HG03139 (cell line): ENCODE data around the gene ZNF555.

Source experiments
- ATAC-seq: cut with Tn5 transposase; IDR thresholded peaks from one replicate; pipeline ENCODE4 v1.9.1; 2021; ENCODE audit not compliant: unreplicated experiment

ZNF555 gene

DNA sequence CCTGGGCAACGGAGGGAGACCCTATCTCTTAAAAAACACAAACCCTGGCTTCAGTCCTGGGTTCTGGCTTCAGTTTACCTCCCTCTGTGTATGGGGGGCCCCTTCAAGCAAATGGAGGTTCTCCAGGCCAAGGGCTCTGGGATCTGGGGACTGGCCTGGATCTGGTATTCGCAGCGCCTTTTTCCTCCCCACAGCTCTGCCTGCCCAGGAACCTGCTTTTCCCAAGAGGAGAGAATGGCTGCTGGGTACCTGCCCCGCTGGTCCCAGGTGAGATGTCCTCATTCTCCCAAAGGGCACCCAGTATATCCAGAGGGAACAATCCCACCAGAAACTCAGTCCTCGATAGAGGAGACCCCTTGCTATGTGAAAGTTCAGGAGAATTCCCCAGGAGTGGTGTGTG lies 18.4 kb upstream of the ZNF555 start:
- no peak for ATAC-seq

DNA sequence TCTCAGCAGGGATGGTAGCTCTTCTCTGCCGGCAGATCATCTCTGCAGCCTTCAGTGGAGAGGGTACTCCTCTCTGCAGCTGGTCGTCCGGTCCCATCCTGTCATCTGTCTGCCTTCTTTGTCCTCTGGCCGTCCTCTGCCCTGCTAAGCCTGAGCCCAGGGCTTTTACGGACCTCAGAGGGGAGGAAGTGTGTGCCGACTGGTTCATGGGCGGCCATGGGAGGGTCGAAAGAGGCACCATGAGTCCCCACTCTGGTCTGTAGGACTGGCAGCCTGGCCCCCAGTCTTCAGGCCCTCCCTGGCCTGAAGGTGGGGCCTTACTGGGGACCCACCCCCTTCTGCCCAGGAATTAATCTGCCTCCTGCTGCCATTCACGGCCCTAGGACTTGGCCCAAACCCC lies 17.6 kb upstream of the ZNF555 start:
- no peak for ATAC-seq

DNA sequence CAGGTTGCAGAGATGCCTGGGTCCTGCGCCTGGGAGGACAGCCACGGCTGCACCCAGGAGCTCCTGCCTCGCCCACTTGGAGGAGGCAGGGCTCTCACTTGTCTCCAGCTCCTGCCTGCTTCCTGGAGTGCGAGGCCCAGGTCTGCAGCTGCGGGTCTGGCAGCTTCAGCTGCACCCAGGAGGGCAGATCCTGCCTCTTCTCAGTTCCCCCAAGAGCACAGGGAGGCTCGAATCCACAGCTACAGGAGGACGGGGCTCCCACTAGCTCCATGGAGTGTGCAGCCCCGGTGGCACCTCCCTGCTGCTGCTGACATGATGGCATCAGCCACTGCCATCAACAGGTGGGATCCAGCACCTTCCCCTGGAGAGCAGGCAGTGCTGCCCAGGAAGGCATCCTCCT lies 17.1 kb upstream of the ZNF555 start:
- ATAC-seq = no peak

DNA sequence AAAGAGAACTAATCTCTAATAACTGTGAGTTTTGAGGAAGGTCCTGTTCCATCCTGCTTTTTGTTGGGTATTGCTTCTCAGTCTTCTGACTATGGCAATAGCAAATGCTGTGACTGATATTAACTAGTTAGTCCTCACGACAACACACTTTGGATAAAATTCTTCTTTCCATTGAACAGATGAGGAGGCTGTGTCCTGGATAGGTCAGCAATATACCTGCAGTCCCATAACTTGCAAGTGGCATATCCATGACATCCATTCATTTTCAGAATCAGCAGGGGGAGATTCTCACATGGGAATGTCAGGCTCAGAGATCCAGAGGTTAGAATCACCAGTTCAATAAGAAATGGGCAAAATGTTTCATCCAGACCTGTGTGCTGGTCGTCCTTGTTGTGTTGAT lies 14.3 kb upstream of the ZNF555 start:
- ATAC-seq = no peak

DNA sequence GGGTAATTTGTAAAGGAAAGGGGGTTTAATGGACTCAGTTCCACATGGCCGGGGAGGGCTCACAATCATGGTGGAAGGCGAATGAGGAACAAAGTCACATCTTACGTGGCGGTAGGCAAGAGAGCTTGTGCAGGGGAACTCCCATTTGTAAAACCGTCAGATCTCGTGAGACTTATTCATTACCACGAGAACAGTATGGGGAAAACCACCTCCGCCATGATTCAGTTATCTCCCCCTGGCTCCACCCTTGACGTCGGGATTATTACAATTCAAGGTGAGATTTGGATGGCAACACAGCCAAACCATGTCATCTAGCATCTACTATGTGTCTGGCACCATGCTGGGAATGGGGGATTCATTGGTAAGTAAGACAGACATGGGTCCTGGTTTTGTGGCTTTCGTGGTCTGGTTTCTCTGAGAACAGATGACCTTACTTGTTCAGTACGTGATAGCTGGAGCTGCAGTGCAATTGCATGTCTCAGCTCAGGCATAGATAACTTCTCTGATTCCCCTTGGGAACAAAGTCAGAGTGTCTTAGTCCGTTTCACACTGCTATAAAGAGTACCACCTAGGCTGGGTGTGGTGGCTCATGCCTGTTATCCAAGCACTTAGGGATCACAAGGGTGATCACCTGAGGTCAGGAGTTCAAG lies 13.3 kb upstream of the ZNF555 start:
- ATAC-seq = no peak

DNA sequence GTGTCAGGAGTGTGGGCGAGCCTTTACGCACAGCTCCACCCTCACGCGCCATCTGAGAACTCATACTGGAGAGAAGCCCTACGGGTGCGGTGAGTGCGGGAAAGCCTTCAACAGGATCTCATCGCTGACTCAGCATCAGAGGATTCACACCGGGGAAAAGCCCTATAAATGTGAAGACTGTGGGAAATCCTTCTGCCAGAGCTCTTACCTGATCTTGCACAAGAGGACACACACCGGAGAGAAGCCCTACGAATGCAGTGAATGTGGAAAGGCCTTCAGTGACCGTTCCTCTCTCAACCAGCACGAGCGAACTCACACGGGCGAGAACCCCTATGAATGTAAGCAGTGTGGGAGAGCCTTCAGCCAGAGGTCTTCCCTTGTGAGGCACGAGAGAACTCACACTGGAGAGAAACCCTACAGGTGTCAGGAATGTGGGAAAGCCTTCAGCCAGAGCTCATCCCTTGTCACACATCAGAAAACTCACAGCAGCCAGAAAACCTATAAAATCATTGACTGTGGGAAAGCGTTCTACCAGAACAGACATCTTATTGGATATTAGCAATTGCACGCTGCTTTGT lies 6.9 kb upstream of the ZNF555 start:
- no peak for ATAC-seq

DNA sequence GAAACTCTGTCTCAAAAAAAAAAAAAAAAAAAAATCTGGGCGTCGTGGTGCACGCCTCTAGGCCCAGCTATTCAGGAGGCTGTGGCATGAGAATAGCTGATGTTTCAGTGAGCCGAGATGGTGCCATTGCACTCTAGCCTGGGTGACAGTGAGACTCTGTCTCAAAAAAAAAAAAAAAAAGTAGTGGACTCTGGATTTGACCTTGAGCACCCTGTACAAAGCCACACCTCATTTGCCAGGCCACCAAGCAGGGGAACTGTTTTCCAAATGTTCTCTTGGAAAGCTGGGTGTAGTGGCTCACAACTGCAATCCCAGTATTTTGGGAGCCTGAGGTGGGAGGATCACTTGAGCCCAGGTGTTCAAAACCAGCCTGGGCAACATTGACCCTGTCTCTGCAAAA lies 3.8 kb upstream of the ZNF555 start:
- ATAC-seq = no peak

DNA sequence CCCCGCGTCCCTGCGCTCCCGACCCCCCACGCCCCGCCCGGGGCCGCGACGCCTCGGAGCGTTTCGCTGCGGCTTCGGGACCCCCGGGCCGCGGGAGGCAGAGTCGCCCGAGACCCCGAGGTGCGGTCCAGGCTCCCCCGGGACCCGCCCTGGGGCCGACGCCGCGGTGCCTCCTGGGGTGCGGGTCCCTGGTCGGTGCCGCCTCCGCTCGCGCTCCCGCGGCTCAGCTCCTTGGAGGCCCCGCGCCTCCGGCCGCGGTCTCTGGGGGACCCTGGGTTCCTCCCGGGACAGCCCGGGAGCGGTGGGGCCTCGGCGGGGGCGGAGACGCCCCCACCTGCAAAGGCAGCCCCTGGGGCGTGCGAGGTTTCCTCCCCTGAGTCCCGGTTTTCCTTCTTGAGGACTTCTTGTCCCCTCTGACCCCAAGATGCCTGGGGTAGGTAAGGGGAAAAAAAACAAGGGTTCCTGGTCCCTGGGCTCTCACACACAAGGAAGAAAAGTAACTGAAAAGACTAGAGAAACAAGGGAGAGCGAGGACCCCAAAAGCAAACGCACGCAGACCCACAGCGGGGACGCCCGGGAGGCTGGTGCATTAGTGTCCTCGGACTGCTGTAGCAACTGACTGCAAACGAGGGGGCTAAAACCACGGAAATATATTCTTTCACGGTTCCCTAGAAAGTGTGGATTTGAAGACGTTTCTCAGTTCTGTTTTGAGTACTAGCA lies 740 bp downstream of the ZNF555 start:
- ATAC-seq = no peak

DNA sequence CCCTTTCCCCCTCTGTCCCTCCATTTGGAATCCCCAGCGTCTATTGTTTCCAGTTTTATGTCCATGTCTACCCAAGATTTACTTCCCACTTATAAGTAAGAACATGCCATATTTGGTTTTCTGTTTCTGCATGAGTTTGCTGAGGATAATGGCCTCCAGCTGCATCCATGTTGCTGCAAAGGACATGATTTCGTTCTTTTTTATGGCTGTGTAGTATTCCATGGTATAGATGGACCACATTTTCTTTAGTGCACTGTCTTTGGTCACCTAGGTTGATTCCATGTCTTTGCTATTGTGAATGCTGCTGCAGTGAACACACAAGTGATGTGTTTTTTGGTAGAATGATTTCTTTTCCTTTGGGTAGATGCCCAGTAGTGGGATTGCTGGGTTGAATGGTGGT lies 3.8 kb downstream of the ZNF555 start:
- no peak for ATAC-seq

DNA sequence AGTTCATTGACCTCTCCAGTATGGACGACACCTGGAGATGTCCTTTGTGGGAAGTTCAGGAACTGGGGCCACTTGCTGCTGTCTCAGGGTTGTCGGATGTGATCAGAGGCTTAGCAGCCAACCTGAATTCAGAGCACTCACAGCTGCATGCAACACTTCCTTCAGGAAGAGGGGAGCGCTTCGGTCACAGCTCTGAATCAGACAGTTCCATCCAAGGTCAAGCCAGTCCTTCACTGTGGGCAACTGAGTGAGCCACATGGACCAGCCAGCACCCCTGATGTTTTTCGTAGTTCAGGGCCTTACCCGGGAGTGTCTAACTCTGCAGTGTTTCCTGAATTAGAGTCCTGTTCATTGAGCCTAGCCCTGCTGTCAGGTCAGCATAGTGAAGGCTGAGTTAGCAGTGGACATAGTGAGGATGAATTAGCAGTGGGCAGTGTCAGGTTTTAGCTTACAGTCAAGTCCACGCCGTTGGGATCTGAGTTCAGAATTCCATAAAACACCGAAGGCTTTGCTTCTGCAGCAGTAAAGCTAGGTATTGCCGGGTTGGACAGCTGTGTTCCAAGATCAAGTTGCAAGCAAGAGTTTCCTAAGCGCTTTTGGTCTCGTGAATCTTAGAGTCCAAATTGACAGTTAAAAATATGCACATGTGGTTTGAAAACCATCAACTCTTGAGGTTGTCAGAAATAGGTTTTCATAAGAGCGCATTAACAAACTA lies 5.1 kb downstream of the ZNF555 start:
- ATAC-seq = no peak

DNA sequence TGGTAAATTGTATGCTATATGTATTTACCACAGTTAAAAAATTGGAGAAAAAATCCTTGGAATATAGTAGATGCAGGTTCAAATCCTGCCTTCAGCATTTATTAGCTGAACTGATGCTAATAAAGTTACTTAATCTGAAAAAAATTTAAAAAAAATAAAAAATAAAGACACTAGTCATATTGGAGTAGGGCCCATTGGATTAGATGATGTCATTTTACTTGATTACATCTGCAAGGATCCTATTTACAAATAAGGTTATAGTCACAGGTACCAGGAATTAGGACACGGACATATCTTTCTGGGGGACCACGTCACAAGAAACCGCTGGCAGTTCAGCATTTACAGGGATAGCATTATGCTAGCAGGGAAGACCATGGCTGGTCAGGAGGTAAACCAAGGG lies 6.2 kb downstream of the ZNF555 start:
- ATAC-seq = no peak

DNA sequence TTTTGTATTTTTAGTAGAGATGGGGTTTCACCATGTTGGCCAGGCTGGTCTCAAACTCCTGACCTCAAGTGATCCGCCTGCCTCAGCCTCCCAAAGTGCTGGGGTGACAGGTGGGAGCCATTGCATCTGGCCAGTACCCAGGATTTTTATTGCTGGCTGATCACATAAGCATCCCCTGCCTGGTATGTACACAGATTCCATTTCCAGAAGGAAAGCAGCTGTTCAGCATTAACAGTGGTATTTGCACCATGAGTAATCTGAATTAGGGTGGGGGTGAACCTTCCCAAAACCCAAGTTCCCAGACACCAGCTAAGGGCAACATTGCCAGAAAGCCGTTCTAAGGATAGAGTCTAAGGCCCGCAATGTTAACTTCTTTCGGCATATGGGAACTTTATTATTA lies 7.3 kb downstream of the ZNF555 start:
- no peak for ATAC-seq

DNA sequence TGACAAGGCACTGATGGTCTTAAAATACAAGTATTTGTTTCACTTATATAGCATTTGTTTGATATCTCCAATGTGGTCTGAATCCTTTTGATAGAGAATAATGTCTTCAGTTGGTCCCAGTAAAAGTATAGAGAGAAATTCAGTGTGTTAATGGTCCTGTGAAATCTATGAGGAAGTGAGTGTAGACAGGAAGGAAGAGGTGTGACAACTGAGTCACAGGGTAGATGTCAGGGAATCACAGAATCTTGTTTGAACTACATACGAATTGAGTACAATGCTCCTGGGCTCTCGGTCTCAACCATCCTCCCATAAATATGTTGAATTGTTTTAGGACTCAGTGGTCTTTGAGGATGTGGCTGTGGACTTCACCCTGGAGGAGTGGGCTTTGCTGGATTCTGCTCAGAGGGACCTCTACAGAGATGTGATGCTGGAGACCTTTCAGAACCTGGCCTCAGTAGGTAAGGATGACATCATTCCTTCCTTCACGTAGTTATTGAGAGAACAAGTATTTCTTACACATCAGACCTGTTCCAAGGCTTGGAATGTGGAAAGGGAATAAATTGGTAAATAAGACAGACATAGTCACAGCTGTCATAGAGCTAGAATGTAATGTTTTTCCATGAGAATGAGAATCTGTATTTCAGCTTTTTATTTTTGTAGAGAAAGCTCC lies 9.1 kb downstream of the ZNF555 start:
- ATAC-seq = no peak

DNA sequence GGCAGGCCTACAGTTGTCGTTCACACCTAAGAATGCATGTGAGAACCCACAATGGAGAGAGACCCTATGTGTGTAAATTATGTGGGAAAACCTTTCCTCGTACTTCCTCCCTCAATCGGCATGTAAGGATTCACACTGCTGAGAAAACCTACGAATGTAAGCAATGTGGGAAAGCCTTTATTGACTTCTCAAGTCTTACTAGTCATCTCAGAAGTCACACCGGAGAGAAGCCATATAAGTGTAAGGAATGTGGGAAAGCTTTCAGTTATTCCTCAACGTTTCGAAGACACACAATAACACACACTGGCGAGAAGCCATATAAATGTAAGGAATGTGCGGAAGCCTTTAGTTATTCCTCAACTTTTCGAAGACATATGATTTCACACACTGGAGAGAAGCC lies 11.3 kb downstream of the ZNF555 start:
- ATAC-seq = no peak

DNA sequence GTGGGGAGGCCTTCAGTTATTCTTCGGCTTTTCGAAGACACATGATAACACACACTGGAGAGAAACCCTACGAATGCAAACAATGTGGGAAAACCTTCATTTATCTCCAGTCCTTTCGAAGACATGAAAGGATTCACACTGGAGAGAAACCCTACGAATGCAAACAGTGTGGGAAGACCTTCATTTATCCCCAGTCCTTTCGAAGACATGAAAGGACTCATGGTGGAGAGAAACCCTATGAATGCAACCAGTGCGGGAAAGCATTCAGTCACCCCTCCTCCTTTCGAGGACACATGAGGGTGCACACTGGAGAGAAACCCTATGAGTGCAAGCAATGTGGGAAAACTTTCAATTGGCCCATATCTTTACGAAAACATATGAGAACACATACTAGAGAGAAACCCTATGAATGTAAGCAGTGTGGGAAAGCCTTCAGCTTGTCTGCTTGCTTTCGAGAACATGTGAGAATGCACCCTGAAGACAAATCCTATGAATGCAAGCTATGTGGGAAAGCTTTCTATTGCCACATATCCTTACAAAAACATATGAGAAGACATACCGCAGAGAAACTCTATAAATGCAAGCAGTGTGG lies 11.8 kb downstream of the ZNF555 start:
- no peak for ATAC-seq

DNA sequence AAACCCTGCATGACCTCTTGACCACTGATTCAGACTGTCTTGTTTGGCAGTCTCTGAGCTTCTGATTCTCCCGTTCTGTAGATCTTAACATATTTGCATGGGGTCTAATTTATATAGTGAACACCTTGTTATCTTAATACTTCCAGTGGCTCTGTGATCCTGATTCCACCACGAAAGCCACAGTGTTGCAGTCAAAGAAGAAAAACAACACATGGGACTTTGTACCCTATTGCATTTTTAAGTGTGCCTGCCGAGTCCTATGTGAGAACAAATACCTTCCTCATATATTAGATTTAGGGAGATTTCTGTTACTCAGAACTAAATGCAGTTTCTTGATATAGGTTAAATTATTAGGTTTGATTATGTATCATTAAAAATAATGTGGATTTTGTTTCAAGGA lies 13.6 kb downstream of the ZNF555 start:
- ATAC-seq = no peak

DNA sequence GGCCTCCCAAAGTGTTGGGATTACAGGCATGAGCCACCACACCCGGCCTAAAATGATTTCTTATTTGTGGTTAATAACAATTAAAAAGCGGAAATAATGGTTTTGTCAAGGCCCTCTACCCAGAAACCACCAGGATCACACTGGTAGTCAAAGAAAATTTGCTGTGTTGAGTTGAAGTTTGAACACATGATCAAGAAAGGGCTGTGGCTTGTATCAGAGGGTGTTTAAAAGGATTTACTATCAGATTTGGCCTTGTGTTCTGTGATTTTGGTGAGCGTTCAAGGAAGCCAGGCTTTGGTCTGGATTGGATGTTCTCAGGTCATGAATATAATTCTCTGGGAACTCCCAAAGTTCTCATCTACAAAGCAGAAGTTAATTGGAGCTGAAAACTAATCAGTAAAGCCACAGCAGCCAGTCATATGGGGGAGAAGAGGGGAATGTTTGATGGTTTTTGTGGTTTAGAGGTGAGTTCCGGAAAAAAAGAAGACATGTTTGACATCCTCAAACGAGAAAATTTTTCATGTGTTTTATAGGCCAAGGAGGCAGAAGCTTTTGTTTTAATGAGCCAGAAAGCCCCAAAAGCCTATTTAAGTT lies 15.3 kb downstream of the ZNF555 start:
- no peak for ATAC-seq

DNA sequence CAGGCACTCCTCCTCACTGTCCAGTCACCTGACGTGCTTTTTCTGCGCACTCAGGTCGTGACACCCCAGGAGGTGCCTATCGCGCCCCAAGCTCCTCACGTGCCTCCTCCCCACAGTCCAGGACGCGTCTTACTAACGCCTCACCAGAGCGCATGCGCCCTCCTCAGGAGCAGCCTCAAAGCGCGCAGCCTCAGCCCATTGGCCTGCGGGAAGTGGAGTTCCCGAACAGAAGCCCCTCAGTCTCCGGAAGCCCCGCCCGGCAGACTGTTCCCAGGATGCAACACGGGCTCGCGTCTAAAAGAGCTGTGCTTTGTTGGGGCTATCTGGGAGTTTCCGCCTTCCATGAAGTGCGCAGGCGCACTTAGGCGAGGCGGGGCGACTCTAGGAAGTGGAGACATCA lies 17.6 kb downstream of the ZNF555 start:
- no peak for ATAC-seq

DNA sequence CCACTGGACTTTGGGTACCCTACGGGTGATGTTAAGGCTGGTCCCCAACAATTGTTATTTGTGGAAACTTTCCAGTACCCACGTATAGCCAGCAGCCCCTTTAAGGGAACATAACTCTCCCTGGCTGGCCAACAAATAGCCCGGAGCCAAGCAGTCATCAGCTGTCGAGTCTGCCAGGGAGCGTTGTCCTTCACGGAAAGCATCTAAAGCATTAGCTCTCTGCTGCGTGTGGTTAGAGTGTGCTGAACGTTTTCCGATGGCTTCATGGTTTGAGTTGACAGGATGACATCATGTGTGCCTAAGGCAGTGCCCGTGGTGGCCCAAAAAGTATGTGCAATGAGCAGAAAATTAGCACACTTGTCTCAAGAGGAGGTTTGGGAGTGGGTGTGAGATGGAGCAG lies 22.5 kb downstream of the ZNF555 start:
- ATAC-seq = no peak

DNA sequence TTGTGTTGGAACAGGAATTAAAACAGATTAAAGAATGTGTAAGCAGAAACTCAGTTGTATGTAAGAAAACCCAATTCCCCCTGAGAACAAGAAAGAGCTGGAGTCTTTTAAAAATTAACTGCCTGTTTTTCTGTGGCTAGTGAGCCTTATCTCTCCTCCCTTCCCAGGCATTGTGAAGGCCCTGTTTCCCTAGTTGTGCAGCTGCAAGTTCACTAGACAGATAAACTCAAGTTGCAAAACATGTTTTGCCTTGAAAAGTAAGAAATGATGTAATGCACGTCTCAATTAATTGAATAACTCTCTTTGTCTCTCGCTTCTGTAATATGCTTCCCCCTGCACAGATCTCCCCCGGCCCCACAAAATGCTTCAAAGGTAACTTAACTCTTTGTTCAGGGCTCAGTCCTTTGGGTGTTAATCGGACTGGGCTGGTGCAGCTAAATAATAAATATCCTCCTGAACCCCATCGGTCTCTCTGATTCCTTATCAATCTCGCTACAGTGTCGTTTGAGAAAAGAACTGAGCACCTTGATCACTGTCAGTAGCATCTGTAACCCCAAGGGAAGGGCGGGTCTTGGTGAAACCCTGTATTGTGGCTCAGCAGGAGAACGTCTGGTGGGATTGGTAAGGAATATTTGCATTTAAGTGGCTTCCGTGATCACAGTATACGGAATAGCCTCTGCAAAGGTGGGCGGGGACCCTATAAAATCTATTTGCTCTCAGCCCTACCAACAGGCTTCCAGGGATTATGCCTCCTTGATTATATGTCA lies 24.2 kb downstream of the ZNF555 start:
- no peak for ATAC-seq
